ENCODE results near the gene ROCK2. TPM values are rescaled to one million over a fixed set of nuclear protein-coding genes. Genes with fewer than 3 reads are reported as not detected.

ROCK2 gene
- total RNA-seq, 1 donor from 2014 or later = 36.1 TPM

GRCh38 chr2:11286323-11286722 is 58.1 kb downstream of the ROCK2 start:
- Mint-ChIP-seq H3K27ac (no peak overlapping the region), H3K36me3 (peaks cover 37% of the 10 kb centered on the region), H3K27me3 (ENCODE audit: insufficient read depth, low read depth) (peaks cover 2% of the 10 kb centered on the region), H3K4me3 (no peak overlapping the region), H3K4me1 (peaks cover 9% of the 10 kb centered on the region), H3K9me3 (peaks cover 23% of the 10 kb centered on the region)
- H3K79me2 ChIP-seq (ENCODE audit: low read depth) = peaks cover 47% of the 10 kb centered on the region
- H3K36me3 ChIP-seq = peaks cover 13% of the 10 kb centered on the region
- H3K27me3 ChIP-seq = no peaks in the 10 kb centered on the region
- no peak overlapping the region for H3K4me3 ChIP-seq
- no peak overlapping the region for H3K4me2 ChIP-seq
- H3K9ac ChIP-seq = no peak overlapping the region
- H3K9me3 ChIP-seq (ENCODE audit: low read depth) = peaks cover 7% of the 10 kb centered on the region
- peaks cover 9% of the 10 kb centered on the region for H3K4me1 ChIP-seq
- H3K27ac ChIP-seq = no peak overlapping the region
- H3F3A ChIP-seq (ENCODE audit: low read depth) = no peaks in the 10 kb centered on the region
- H2AFZ ChIP-seq (replicated peaks) = no peak overlapping the region
- no peak for DNase-seq (ENCODE audit: low spot score)
- TF ChIP-seq CTCF (IDR thresholded peaks at IDR 0.05) = no peak
- no peak for TF ChIP-seq EZH2phosphoT487 (IDR thresholded peaks at IDR 0.05)
- TF ChIP-seq EZH2 (IDR thresholded peaks at IDR 0.05) = no peak
- H4K20me1 ChIP-seq (ENCODE audit: low read depth) = peaks cover 25% of the 10 kb centered on the region

- Histone ChIP-seq H3K4me1 (peaks cover 9% of the 10 kb centered on the region), H3K27ac (no peak overlapping the region), H3K4me3 (no peak overlapping the region), H3F3A (ENCODE audit: low read depth) (no peaks in the 10 kb centered on the region), H2AFZ (replicated peaks) (no peak overlapping the region), H3K36me3 (peaks cover 13% of the 10 kb centered on the region), H3K9ac (no peak overlapping the region), H4K20me1 (ENCODE audit: low read depth) (peaks cover 19% of the 10 kb centered on the region), H3K79me2 (ENCODE audit: low read depth) (peaks cover 39% of the 10 kb centered on the region), H3K4me2 (no peak overlapping the region), H3K27me3 (no peaks in the 10 kb centered on the region), H3K9me3 (ENCODE audit: low read depth) (peaks cover 7% of the 10 kb centered on the region)
- Mint-ChIP-seq H3K4me3 (no peak overlapping the region), H3K4me1 (peaks cover 9% of the 10 kb centered on the region), H3K9me3 (peaks cover 23% of the 10 kb centered on the region), H3K36me3 (peaks cover 44% of the 10 kb centered on the region), H3K27ac (no peak overlapping the region), H3K27me3 (ENCODE audit: insufficient read depth, low read depth) (peaks cover 2% of the 10 kb centered on the region)
- TF ChIP-seq EZH2phosphoT487 (IDR thresholded peaks at IDR 0.05) (no peak), EZH2 (IDR thresholded peaks at IDR 0.05) (no peak), CTCF (IDR thresholded peaks at IDR 0.05) (no peak)
- no peak for DNase-seq (ENCODE audit: low spot score)
These were observed 58.9 kb downstream of the ROCK2 start for GRCh38 chr2:11285499-11285898.

GRCh38 chr2:11281186-11281585 is 63.2 kb downstream of the ROCK2 start:
- H3K36me3 ChIP-seq = peaks cover 15% of the 10 kb centered on the region
- TF ChIP-seq EZH2phosphoT487 (IDR thresholded peaks at IDR 0.05) (no peak), EZH2 (IDR thresholded peaks at IDR 0.05) (no peak), CTCF (IDR thresholded peaks at IDR 0.05) (no peak)
- H3K4me1 Mint-ChIP-seq = no peaks in the 10 kb centered on the region
- peaks cover 24% of the 10 kb centered on the region for H3K9me3 Mint-ChIP-seq
- H3K9me3 ChIP-seq (ENCODE audit: low read depth) = peaks cover 7% of the 10 kb centered on the region
- no peak overlapping the region for H3K27ac ChIP-seq
- H2AFZ ChIP-seq (replicated peaks) = no peak overlapping the region
- no peak overlapping the region for H3K4me3 ChIP-seq
- no peak overlapping the region for H3K9ac ChIP-seq
- no peak overlapping the region for H3K4me3 Mint-ChIP-seq
- H3K79me2 ChIP-seq (ENCODE audit: low read depth) = peaks cover 8% of the 10 kb centered on the region
- H3F3A ChIP-seq (ENCODE audit: low read depth) = no peaks in the 10 kb centered on the region
- H4K20me1 ChIP-seq (ENCODE audit: low read depth) = no peaks in the 10 kb centered on the region
- H3K36me3 Mint-ChIP-seq = peaks cover 68% of the 10 kb centered on the region
- no peak overlapping the region for H3K4me2 ChIP-seq
- H3K27me3 Mint-ChIP-seq (ENCODE audit: insufficient read depth, low read depth) = peaks cover 2% of the 10 kb centered on the region
- no peak overlapping the region for H3K27ac Mint-ChIP-seq
- no peak for DNase-seq (ENCODE audit: low spot score)
- no peaks in the 10 kb centered on the region for H3K27me3 ChIP-seq
- no peaks in the 10 kb centered on the region for H3K4me1 ChIP-seq

Measured in neural progenitor cell (in vitro differentiated cells).